HepG2 (cell line): ENCODE data around the gene KIF27.

ENCODE experiments used
- MZF1 ChIP-seq: sonication (generic); formaldehyde crosslinking; IDR thresholded peaks from 2 replicates; pipeline ENCODE4 v1.8.1; 2023; ENCODE audit warnings: mild to moderate bottlenecking, missing genetic modification reagents, borderline replicate concordance
- ZNF724P ChIP-seq: sonication (generic); formaldehyde crosslinking; IDR thresholded peaks from 2 replicates; pipeline ENCODE4 v1.8.0; 2022; ENCODE audit warnings: missing genetic modification reagents, borderline replicate concordance

- TF ChIP-seq MZF1 (CRISPR knock-in tag) (no peak), ZNF724P (CRISPR knock-in tag) (no peak)
Observed at GRCh38 chr9:83959061-83959460, 37.8 kb upstream of the KIF27 start.
